HG02938 (cell line): ENCODE measurements around the gene DSP.

Source experiments
- ATAC-seq: cut with Tn5 transposase; IDR thresholded peaks from one replicate; pipeline ENCODE4 v1.9.1; 2021; ENCODE audit warnings: mild to moderate bottlenecking, moderate library complexity; ENCODE audit not compliant: unreplicated experiment

The DSP gene

GRCh38 chr6:7541175-7542064 lies at the start of gene DSP:
DSP (plus strand) TSS chr6:7541671; CDS start chr6:7541916, 245 bp downstream.
- ATAC-seq = no peak

- no peak for ATAC-seq
Observed at GRCh38 chr6:7493866-7494265, 47.6 kb upstream of the DSP start.

GRCh38 chr6:7494638-7495037 lies 46.8 kb upstream of the DSP start:
- ATAC-seq = no peak

- no peak for ATAC-seq
Observed at GRCh38 chr6:7496266-7496875, 45.1 kb upstream of the DSP start.

GRCh38 chr6:7500752-7501282 lies 40.7 kb upstream of the DSP start:
- no peak for ATAC-seq

GRCh38 chr6:7502743-7503142 lies 38.7 kb upstream of the DSP start:
- ATAC-seq = no peak

GRCh38 chr6:7504041-7504440 lies 37.4 kb upstream of the DSP start:
- ATAC-seq = no peak

GRCh38 chr6:7505189-7505699 lies 36.2 kb upstream of the DSP start:
- ATAC-seq = no peak

- no peak for ATAC-seq
Observed at GRCh38 chr6:7507600-7507999, 33.9 kb upstream of the DSP start.

GRCh38 chr6:7512320-7512719 lies 29.2 kb upstream of the DSP start:
- no peak for ATAC-seq

GRCh38 chr6:7513529-7513928 lies 27.9 kb upstream of the DSP start:
- no peak for ATAC-seq

GRCh38 chr6:7515363-7515762 lies 26.1 kb upstream of the DSP start:
- no peak for ATAC-seq

GRCh38 chr6:7518877-7519276 lies 22.6 kb upstream of the DSP start:
- no peak for ATAC-seq

- no peak for ATAC-seq
Observed at GRCh38 chr6:7522873-7523272, 18.6 kb upstream of the DSP start.

GRCh38 chr6:7523922-7524321 lies 17.5 kb upstream of the DSP start:
- ATAC-seq = no peak

GRCh38 chr6:7526755-7527154 lies 14.7 kb upstream of the DSP start:
- no peak for ATAC-seq

- ATAC-seq = no peak
Observed at GRCh38 chr6:7528565-7528964, 12.9 kb upstream of the DSP start.

- no peak for ATAC-seq
Observed at GRCh38 chr6:7529141-7529540, 12.3 kb upstream of the DSP start.

GRCh38 chr6:7532232-7532631 lies 9.2 kb upstream of the DSP start:
- no peak for ATAC-seq

- no peak for ATAC-seq
Observed at GRCh38 chr6:7532821-7533220, 8.7 kb upstream of the DSP start.

- no peak for ATAC-seq
Observed at GRCh38 chr6:7534192-7534591, 7.3 kb upstream of the DSP start.

- no peak for ATAC-seq
Observed at GRCh38 chr6:7535498-7535897, 6.0 kb upstream of the DSP start.
